K562 (cell line): Measurements from ENCODE around the gene SPDYE4. TPM values are rescaled to one million over a fixed set of nuclear protein-coding genes. Genes with fewer than 3 reads are reported as not detected.

Experiments
- CBX5 ChIP-seq: IDR thresholded peaks from 2 replicates; pipeline ENCODE4 v1.6.1; 2014; ENCODE audit warnings: low read depth, borderline replicate concordance
- FOXJ2 ChIP-seq: fragments of 200-800 bp; sonication (Bioruptor generic); IDR thresholded peaks from 2 replicates; pipeline ENCODE4 v1.6.1; 2016; ENCODE audit warnings: missing genetic modification characterization, missing compliant biosample characterization
- GTF2E2 ChIP-seq: fragments of 200-800 bp; sonication (Bioruptor generic); IDR thresholded peaks from 2 replicates; pipeline ENCODE4 v1.6.1; 2016; ENCODE audit warnings: missing genetic modification characterization, missing compliant biosample characterization
- MCM7 ChIP-seq, 2 experiments: fragments of 450-650 bp; IDR thresholded peaks; 2 replicates each; pipeline ENCODE4 v1.6.1; 2016 to 2018
- RAD21 ChIP-seq, 2 experiments: fragments of 250-450 bp in 1 of 2; fragments of 450-650 bp in 1 of 2; sonication (Bioruptor Pico) in 1 of 2; formaldehyde crosslinking in 1 of 2; IDR thresholded peaks in 1 of 2; conservative IDR thresholded peaks in 1 of 2; 2 replicates each; pipeline versions ENCODE4 v1.4.0 to v1.8.0; 2020 to 2022; ENCODE audit warnings: mild to moderate bottlenecking in 2 of 2, moderate library complexity in 1 of 2
- SMC3 ChIP-seq: conservative IDR thresholded peaks from 2 replicates; pipeline ENCODE4 v1.6.1; 2011; ENCODE audit warnings: low read depth, low read length, improper control_type of control experiment; ENCODE audit not compliant: insufficient read depth
- TBP ChIP-seq: optimal IDR thresholded peaks from 2 replicates; pipeline ENCODE3; 2011; ENCODE audit warnings: low read depth, low read length, improper control_type of control experiment
- ZFX ChIP-seq: sonication (generic); formaldehyde crosslinking; IDR thresholded peaks from 2 replicates; pipeline ENCODE4 v1.8.0; 2022; ENCODE audit warnings: mild to moderate bottlenecking, missing genetic modification reagents, moderate library complexity
- ZNF184 ChIP-seq: sonication (generic); formaldehyde crosslinking; IDR thresholded peaks from 2 replicates; pipeline ENCODE4 v1.5.0; 2020; ENCODE audit warnings: missing genetic modification reagents
- ZNF224 ChIP-seq: sonication (generic); formaldehyde crosslinking; IDR thresholded peaks from 2 replicates; pipeline ENCODE4 v1.8.0; 2022; ENCODE audit warnings: mild to moderate bottlenecking, missing genetic modification reagents
- ZNF695 ChIP-seq: fragments of 450-650 bp; formaldehyde crosslinking; IDR thresholded peaks from 2 replicates; pipeline ENCODE4 v1.4.0; 2020; ENCODE audit warnings: mild to moderate bottlenecking, moderate library complexity
- polyA plus RNA-seq, 8 experiments: library from polyadenylated mRNA; depleted of rRNA in 4 of 8; stranded (reverse) in 5 of 8; unstranded in 3 of 8; fragments of >200 nt; fragmentation: Nextera tagmentation in 2 of 8; fragmentation: Illumina TruSeq in 1 of 8; extraction: Ambion mirVana in 2 of 8; extraction: Trizol in 1 of 8; gene quantifications; 2 replicates each; pipeline versions ENCODE4 v1.2.1 to v1.2.3, GENCODE V29; 2011 to 2014; ENCODE audit warnings: inconsistent platforms in 1 of 8, missing spikeins in 1 of 8
- total RNA-seq, 7 experiments: library from RNA; depleted of rRNA in 6 of 7; stranded (reverse); fragments of >200 nt in 6 of 7; fragmentation: Illumina TruSeq in 2 of 7; extraction: Trizol in 2 of 7; gene quantifications; 2 replicates each; pipeline versions ENCODE4 v1.2.1 to v1.2.3, GENCODE V29; 2011 to 2021; ENCODE audit warnings: low replicate concordance in 1 of 7
- TF ChIP-seq, protein P1 (sequence below): fragments of 250-450 bp; sonication (Bioruptor Pico); IDR thresholded peaks from 2 replicates; pipeline ENCODE4 v1.5.0; 2022; ENCODE audit warnings: mild to moderate bottlenecking
- TF ChIP-seq, protein P2 (sequence below), 2 experiments: fragments of 450-650 bp; formaldehyde crosslinking in 1 of 2; IDR thresholded peaks; 2 replicates each; pipeline versions ENCODE4 v1.4.0 to v1.6.1; 2014 to 2020; ENCODE audit warnings: mild to moderate bottlenecking in 2 of 2, borderline replicate concordance in 1 of 2, low read depth in 1 of 2
- TF ChIP-seq, protein P3 (sequence below): fragments of 200-400 bp; formaldehyde crosslinking; IDR thresholded peaks from 2 replicates; pipeline ENCODE4 v1.6.1; 2017; ENCODE audit warnings: mild to moderate bottlenecking, low read depth, low read length, moderate library complexity

The SPDYE4 gene
- total and polyA plus RNA-seq, 9 of the 15 experiments (the other 6 are each of a cell fraction or from before 2014, with no cell fraction given): not detected

DNA sequence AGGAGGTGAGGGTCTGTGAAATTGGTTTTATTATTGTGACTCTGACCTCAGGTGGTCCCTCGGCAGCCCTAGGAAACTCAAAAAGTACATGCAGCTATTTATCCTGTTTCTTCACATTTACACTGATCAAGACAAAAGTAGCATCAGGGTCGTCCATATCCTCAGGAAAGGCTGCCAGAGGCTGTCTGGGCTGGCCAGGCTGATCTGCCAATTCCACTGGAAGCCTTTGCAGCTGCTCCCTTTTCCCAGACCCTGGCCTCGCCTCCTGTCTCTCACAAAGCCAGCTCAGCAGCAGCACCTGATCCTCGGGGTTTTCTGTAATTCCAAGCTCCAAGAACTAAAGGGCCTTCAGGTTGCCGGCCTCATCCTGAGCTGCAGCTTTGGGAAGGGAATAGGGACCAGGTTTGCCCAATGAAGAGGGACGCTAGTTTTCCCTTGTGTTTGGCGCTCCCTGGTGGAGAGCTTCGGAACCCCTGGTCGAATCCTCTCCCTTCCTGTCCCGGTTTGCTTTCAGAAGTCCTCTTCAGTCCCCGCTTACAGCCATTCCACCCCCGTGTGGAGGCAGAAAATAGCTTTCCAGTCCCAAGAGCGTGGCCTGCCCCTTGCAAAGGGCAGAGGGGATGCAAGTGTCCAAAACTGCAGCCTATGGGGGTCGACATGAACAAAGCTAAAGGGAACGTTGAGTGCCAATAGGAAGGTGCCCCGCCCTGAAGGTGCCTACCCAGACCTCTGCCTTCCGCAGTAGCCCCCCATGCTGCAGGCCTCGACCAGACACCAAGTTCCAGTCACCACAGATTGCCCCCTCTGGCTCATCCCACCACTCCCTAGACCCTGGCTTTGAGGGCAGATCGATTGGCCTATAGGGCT lies 27.4 kb upstream of the SPDYE4 start (continued):
- peak; percentile 58 to 74 for TF ChIP-seq RAD21 (CRISPR knock-in tag; conservative IDR thresholded peaks at IDR 0.05 in 1 of 2, IDR thresholded peaks at IDR 0.05 in 1 of 2)
- TF ChIP-seq GTF2E2 (tag): no peak
- TF ChIP-seq, protein P1, sequence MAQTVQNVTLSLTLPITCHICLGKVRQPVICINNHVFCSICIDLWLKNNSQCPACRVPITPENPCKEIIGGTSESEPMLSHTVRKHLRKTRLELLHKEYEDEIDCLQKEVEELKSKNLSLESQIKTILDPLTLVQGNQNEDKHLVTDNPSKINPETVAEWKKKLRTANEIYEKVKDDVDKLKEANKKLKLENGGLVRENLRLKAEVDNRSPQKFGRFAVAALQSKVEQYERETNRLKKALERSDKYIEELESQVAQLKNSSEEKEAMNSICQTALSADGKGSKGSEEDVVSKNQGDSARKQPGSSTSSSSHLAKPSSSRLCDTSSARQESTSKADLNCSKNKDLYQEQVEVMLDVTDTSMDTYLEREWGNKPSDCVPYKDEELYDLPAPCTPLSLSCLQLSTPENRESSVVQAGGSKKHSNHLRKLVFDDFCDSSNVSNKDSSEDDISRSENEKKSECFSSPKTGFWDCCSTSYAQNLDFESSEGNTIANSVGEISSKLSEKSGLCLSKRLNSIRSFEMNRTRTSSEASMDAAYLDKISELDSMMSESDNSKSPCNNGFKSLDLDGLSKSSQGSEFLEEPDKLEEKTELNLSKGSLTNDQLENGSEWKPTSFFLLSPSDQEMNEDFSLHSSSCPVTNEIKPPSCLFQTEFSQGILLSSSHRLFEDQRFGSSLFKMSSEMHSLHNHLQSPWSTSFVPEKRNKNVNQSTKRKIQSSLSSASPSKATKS (CRISPR knock-in tag): no peak
- TF ChIP-seq MCM7 (IDR thresholded peaks at IDR 0.05): no peak
- TF ChIP-seq, protein P2, sequence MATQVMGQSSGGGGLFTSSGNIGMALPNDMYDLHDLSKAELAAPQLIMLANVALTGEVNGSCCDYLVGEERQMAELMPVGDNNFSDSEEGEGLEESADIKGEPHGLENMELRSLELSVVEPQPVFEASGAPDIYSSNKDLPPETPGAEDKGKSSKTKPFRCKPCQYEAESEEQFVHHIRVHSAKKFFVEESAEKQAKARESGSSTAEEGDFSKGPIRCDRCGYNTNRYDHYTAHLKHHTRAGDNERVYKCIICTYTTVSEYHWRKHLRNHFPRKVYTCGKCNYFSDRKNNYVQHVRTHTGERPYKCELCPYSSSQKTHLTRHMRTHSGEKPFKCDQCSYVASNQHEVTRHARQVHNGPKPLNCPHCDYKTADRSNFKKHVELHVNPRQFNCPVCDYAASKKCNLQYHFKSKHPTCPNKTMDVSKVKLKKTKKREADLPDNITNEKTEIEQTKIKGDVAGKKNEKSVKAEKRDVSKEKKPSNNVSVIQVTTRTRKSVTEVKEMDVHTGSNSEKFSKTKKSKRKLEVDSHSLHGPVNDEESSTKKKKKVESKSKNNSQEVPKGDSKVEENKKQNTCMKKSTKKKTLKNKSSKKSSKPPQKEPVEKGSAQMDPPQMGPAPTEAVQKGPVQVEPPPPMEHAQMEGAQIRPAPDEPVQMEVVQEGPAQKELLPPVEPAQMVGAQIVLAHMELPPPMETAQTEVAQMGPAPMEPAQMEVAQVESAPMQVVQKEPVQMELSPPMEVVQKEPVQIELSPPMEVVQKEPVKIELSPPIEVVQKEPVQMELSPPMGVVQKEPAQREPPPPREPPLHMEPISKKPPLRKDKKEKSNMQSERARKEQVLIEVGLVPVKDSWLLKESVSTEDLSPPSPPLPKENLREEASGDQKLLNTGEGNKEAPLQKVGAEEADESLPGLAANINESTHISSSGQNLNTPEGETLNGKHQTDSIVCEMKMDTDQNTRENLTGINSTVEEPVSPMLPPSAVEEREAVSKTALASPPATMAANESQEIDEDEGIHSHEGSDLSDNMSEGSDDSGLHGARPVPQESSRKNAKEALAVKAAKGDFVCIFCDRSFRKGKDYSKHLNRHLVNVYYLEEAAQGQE (IDR thresholded peaks at IDR 0.05; ENCODE audit: borderline replicate concordance): peak; percentile 57; the same call in 1 of the 2 replicates
- TF ChIP-seq, protein P2 (CRISPR knock-in tag; IDR thresholded peaks at IDR 0.05; ENCODE audit: low read depth): no peak
- TF ChIP-seq ZNF695: no peak
- TF ChIP-seq FOXJ2 (tag): no peak
- no peak for TF ChIP-seq ZNF184 (CRISPR knock-in tag)
- no peak for TF ChIP-seq CBX5
- no peak for TF ChIP-seq ZNF224
- TF ChIP-seq TBP: no peak
- peak; percentile 60 for TF ChIP-seq SMC3
- TF ChIP-seq ZFX (CRISPR knock-in tag): no peak
- TF ChIP-seq, protein P3, sequence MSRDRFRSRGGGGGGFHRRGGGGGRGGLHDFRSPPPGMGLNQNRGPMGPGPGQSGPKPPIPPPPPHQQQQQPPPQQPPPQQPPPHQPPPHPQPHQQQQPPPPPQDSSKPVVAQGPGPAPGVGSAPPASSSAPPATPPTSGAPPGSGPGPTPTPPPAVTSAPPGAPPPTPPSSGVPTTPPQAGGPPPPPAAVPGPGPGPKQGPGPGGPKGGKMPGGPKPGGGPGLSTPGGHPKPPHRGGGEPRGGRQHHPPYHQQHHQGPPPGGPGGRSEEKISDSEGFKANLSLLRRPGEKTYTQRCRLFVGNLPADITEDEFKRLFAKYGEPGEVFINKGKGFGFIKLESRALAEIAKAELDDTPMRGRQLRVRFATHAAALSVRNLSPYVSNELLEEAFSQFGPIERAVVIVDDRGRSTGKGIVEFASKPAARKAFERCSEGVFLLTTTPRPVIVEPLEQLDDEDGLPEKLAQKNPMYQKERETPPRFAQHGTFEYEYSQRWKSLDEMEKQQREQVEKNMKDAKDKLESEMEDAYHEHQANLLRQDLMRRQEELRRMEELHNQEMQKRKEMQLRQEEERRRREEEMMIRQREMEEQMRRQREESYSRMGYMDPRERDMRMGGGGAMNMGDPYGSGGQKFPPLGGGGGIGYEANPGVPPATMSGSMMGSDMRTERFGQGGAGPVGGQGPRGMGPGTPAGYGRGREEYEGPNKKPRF: no peak
